HTR-8/SVneo (cell line): ENCODE measurements around the gene GRN.
"Not testable (repeated sequence)": the region's sequence is repeated elsewhere in the genome, so short reads cannot be mapped to it uniquely, and the experiment has no call there.

Experiments
- DNase-seq: peaks from one replicate; pipeline ENCODE4 v3.0.0; 2011; ENCODE audit warnings: low spot score, mixed read lengths; ENCODE audit not compliant: insufficient read length
- FAIRE-seq: peaks from 2 replicates; lab custom pipeline; 2011; peaks lifted over from hg19 to GRCh38; lab: Jason Lieb, UNC

Gene GRN

GRCh38 chr17:44320066-44320465, 25.0 kb upstream of the GRN start:
- DNase-seq (no peak), FAIRE-seq (no peak)

- DNase-seq, result no peak
- FAIRE-seq, result no peak
Measured at GRCh38 chr17:44321246-44322120, 23.6 kb upstream of the GRN start.

GRCh38 chr17:44322236-44322895, 22.7 kb upstream of the GRN start:
- FAIRE-seq, result no peak
- no peak for DNase-seq

- no peak for FAIRE-seq
- no peak for DNase-seq
Measured at GRCh38 chr17:44323359-44324091, 21.6 kb upstream of the GRN start.

- DNase-seq (no peak), FAIRE-seq (no peak)
Measured at GRCh38 chr17:44324092-44324570, 21.0 kb upstream of the GRN start.

- peak; percentile 95 for DNase-seq
- FAIRE-seq, result peak; percentile 99
Measured at GRCh38 chr17:44324571-44325275, 20.4 kb upstream of the GRN start, which contains the start of gene SLC25A39. SLC25A39 (minus strand) TSS chr17:44324823; CDS start chr17:44323562, 1,261 bp downstream.

GRCh38 chr17:44326861-44327444, 18.1 kb upstream of the GRN start:
- peak; percentile 86 for FAIRE-seq
- DNase-seq, result peak; percentile 99

- FAIRE-seq (no peak), DNase-seq (no peak)
Measured at GRCh38 chr17:44327715-44328449, 17.2 kb upstream of the GRN start.

- DNase-seq, FAIRE-seq: not testable (repeated sequence)
Measured at GRCh38 chr17:44329516-44329915, 15.6 kb upstream of the GRN start.

GRCh38 chr17:44330263-44330662, 14.8 kb upstream of the GRN start:
- FAIRE-seq, DNase-seq: not testable (repeated sequence)

- DNase-seq (peak; percentile 87), FAIRE-seq (peak; percentile 86)
Measured at GRCh38 chr17:44331249-44331760, 13.8 kb upstream of the GRN start.

- FAIRE-seq, result no peak
- no peak for DNase-seq
Measured at GRCh38 chr17:44333371-44333770, 11.7 kb upstream of the GRN start.

GRCh38 chr17:44334315-44334714, 10.8 kb upstream of the GRN start:
- no peak for DNase-seq

GRCh38 chr17:44334727-44335126, 10.4 kb upstream of the GRN start:
- no peak for DNase-seq
- no peak for FAIRE-seq

More at GRCh38 chr17:44334315-44334714, 10.8 kb upstream of the GRN start:
- FAIRE-seq, result peak; percentile 79

- no peak for DNase-seq
Measured at GRCh38 chr17:44335564-44335963, 9.5 kb upstream of the GRN start.

GRCh38 chr17:44335968-44336367, 9.1 kb upstream of the GRN start:
- FAIRE-seq (no peak), DNase-seq (no peak)

More at GRCh38 chr17:44335564-44335963, 9.5 kb upstream of the GRN start:
- FAIRE-seq, result no peak

- DNase-seq (no peak), FAIRE-seq (no peak)
Measured at GRCh38 chr17:44338702-44339101, 6.4 kb upstream of the GRN start.

- FAIRE-seq, DNase-seq: not testable (repeated sequence)
Measured at GRCh38 chr17:44340553-44340952, 4.5 kb upstream of the GRN start.
